ENCODE data around the gene ARAP3. TPM values are rescaled to one million over a fixed set of nuclear protein-coding genes. Genes with fewer than 3 reads are reported as not detected.
A peak's percentile ranks its signal among the peaks of the same experiment; 100 is the strongest.

ARAP3 gene
- total RNA-seq, 1 donor from 2014 or later = 42.4 TPM

DNA sequence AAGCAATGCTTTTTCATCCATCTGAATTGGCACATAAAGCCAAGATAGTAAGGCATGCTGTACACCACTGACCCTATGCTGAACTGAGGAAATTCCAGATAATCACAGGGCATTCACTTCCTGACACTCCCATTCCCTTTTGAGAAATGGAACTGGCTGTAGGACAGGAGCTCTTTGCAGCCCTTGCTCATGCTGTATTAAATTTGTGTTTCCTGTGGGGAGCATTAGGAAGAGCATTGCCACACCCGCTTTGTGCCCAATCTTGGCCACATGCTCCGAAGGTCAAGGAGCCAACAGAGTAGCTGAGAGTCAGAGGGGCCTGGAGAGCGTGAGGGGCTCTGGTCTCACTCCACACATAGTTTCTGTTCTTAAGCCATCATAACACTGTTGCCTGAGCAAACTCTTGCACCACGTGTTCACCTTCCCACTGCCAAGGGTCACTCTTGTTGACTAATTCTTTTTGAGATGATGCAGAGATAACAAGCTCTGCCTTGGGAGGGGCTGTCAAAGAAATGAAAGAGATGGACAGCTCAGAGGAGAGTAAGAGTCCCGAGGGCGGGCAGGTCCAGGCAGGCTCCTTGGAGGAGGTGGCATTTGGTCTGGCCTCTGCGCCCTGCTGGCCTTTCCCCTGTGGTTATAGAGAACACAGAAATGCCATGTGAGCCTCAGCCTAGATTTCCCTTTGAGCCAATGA is 31.7 kb upstream of the ARAP3 start:
- Histone ChIP-seq H3K4me1 (peaks cover 8% of the 10 kb centered on the region), H3K4me3 (no peak overlapping the region), H3K27me3 (peaks cover 3% of the 10 kb centered on the region), H3K9me3 (no peaks in the 10 kb centered on the region), H3K36me3 (no peaks in the 10 kb centered on the region), H3K27ac (no peak overlapping the region)
- no peak for DNase-seq
- peak; percentile 11 for ATAC-seq
- intact Hi-C loops (cut with DNase I) = no loop called here
- TF ChIP-seq CTCF (IDR thresholded peaks at IDR 0.05) = no peak

GRCh38 chr5:141711687-141712086 is 29.7 kb upstream of the ARAP3 start:
- Histone ChIP-seq H3K4me1 (peaks cover 8% of the 10 kb centered on the region), H3K27ac (no peak overlapping the region)
- no peak for TF ChIP-seq CTCF (IDR thresholded peaks at IDR 0.05)

GRCh38 chr5:141709699-141710267 is 27.8 kb upstream of the ARAP3 start:
- no peaks in the 10 kb centered on the region for H3K9me3 ChIP-seq
- no peak for TF ChIP-seq CTCF (IDR thresholded peaks at IDR 0.05)
- no peak overlapping the region for H3K27ac ChIP-seq
- H3K4me1 ChIP-seq = peaks cover 8% of the 10 kb centered on the region
- ATAC-seq (no peak), DNase-seq (no peak)
- intact Hi-C loops (cut with DNase I) = no loop called here
- no peak overlapping the region for H3K4me3 ChIP-seq
- no peaks in the 10 kb centered on the region for H3K36me3 ChIP-seq
- H3K27me3 ChIP-seq = peaks cover 6% of the 10 kb centered on the region

More at GRCh38 chr5:141711687-141712086, 29.7 kb upstream of the ARAP3 start:
- H3K36me3 ChIP-seq = no peaks in the 10 kb centered on the region
- no peak overlapping the region for H3K4me3 ChIP-seq
- H3K27me3 ChIP-seq = no peaks in the 10 kb centered on the region
- no peaks in the 10 kb centered on the region for H3K9me3 ChIP-seq
- intact Hi-C loops (cut with DNase I) = no loop called here
- DNase-seq (no peak), ATAC-seq (no peak)

GRCh38 chr5:141708016-141708415 is 26.0 kb upstream of the ARAP3 start:
- H3K4me3 ChIP-seq = no peak overlapping the region
- H3K27me3 ChIP-seq = peaks cover 6% of the 10 kb centered on the region
- ATAC-seq (no peak), DNase-seq (no peak)
- no peak for TF ChIP-seq CTCF (IDR thresholded peaks at IDR 0.05)
- no peak overlapping the region for H3K27ac ChIP-seq
- no peaks in the 10 kb centered on the region for H3K4me1 ChIP-seq
- intact Hi-C loops (cut with DNase I) = no loop called here
- H3K36me3 ChIP-seq = no peaks in the 10 kb centered on the region
- H3K9me3 ChIP-seq = no peaks in the 10 kb centered on the region

- no peaks in the 10 kb centered on the region for H3K9me3 ChIP-seq
- ATAC-seq (no peak), DNase-seq (no peak)
- peaks cover 6% of the 10 kb centered on the region for H3K27me3 ChIP-seq
- no peak overlapping the region for H3K27ac ChIP-seq
- intact Hi-C loops (cut with DNase I) = no loop called here
- H3K4me3 ChIP-seq = no peak overlapping the region
- H3K36me3 ChIP-seq = no peaks in the 10 kb centered on the region
- TF ChIP-seq CTCF (IDR thresholded peaks at IDR 0.05) = no peak
- no peaks in the 10 kb centered on the region for H3K4me1 ChIP-seq
Observed at GRCh38 chr5:141707510-141707909, 25.5 kb upstream of the ARAP3 start.
